Esophagus muscularis mucosa (tissue), 3 donors: ENCODE data around the gene ACOT8.

Source experiments
- POLR2A ChIP-seq: fragments of 450-650 bp; IDR thresholded peaks from one replicate; pipeline ENCODE4 v1.6.1; 2017; ENCODE audit warnings: antibody characterized with exemption, moderate library complexity, mild to moderate bottlenecking, low read depth
- TF ChIP-seq, protein P1 (sequence below), 3 experiments: fragments of 200-600 bp in 2 of 3; fragments of 450-650 bp in 1 of 3; sonication (generic) in 2 of 3; IDR thresholded peaks; one replicate each; pipeline ENCODE4 v1.5.1; 2017 to 2019; ENCODE audit warnings: antibody characterized with exemption in 3 of 3, mild to moderate bottlenecking in 2 of 3, moderate library complexity in 1 of 3

DNA sequence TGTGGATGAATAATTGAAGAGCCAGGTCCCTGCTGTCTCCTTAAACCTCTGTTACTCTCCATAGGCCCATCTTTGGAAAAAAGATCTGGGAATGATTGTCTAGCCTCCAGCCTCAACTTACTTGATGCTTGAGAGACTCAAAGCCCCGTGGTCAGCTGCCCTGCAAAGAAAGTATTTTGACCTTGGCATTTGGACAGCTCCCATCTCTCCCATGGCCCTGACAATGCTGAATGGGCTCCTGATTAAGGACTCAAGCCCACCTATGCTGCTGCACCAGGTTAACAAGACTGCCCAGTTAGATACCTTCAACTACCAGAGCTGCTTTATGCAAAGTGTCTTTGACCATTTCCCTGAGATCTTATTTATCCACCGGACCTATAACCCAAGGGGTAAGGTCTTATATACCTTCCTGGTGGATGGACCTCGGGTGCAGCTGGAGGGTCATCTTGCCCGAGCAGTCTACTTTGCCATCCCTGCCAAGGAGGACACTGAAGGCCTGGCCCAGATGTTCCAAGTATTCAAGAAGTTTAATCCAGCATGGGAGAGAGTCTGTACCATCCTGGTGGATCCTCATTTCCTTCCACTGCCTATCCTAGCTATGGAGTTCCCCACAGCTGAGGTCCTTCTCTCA, 25.4 kb upstream of the ACOT8 start:
- no peak for TF ChIP-seq POLR2A
- TF ChIP-seq, protein P1, sequence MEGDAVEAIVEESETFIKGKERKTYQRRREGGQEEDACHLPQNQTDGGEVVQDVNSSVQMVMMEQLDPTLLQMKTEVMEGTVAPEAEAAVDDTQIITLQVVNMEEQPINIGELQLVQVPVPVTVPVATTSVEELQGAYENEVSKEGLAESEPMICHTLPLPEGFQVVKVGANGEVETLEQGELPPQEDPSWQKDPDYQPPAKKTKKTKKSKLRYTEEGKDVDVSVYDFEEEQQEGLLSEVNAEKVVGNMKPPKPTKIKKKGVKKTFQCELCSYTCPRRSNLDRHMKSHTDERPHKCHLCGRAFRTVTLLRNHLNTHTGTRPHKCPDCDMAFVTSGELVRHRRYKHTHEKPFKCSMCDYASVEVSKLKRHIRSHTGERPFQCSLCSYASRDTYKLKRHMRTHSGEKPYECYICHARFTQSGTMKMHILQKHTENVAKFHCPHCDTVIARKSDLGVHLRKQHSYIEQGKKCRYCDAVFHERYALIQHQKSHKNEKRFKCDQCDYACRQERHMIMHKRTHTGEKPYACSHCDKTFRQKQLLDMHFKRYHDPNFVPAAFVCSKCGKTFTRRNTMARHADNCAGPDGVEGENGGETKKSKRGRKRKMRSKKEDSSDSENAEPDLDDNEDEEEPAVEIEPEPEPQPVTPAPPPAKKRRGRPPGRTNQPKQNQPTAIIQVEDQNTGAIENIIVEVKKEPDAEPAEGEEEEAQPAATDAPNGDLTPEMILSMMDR (IDR thresholded peaks at IDR 0.05) = no peak
